ENCODE results near the gene TBL3.

- TF ChIP-seq CTCF (conservative IDR thresholded peaks at IDR 0.05; ENCODE audit: low read length) (peak; percentile 71), EZH2phosphoT487 (IDR thresholded peaks at IDR 0.05; ENCODE audit: borderline replicate concordance, low read depth, low read length) (no peak)
Observed at GRCh38 chr16:1941162-1942046, 30.4 kb upstream of the TBL3 start.
